ENCODE data around the gene NOXO1. TPM values are rescaled to one million over a fixed set of nuclear protein-coding genes. Genes with fewer than 3 reads are reported as not detected.

Gene NOXO1
- total RNA-seq, 2 donors from 2014 or later: 0.42 TPM; not detected in 1

DNA sequence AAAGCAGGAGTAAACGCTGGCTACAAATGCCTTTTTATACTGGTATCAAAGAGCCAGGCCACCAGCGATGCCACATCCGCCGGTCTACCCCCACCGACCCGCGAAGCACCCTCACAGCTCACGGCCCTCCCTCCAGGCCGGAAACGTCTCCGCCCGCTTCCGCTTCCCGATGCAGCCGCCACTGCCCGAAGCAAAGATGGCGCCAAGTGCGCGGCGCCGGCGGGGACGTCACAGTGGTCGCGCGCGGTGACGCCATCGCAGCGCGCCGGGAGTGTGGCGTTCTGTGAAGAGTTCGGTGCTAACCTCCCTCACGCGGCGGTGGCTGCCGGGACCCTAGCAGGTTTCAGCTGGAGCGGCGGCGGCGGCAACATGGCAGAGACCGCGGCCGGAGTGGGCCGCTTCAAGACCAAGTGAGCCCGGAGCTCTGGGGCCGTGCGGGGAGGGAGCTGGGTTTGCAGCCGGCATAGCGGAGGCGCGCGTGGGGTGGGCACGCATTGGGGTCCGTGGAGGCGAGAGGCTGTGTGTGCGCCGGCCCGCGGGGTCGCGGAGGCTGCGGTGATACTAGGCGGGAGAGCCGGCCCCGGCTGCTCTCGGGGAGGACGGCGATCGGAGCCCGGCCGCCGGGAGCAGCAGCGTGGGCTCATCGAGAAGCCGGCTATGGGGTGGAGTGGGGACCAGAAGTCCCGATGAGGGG, 9.3 kb downstream of the NOXO1 start, which contains the start of gene TBL3:
TSS of gene TBL3 (plus strand) at position 258 of the 694 bp plus-strand sequence. CDS start at position 370, 112 bp downstream.
- peak within 1 kb of the TSS; percentile 73 for H3K9ac ChIP-seq (ENCODE audit: extremely low read depth, low read length, poor library complexity, severe bottlenecking)
- 0 to 1% methylated on average over 24 to 78 of the region's 78 CpGs for WGBS, 2 experiments (ENCODE audit: insufficient coverage in 1 of 2, insufficient read length in 1 of 2)
- H3K4me1 Mint-ChIP-seq: peaks cover 8% of the 10 kb centered on the region
- H3K9me3 ChIP-seq (ENCODE audit: control insufficient read depth, low read length): no peaks in the 10 kb centered on the region
- H3K4me1 ChIP-seq (ENCODE audit: control insufficient read depth, insufficient read depth, low read length): no peaks in the 10 kb centered on the region
- peak within 1 kb of the TSS; percentile 93 for H3K27ac Mint-ChIP-seq
- peak within 1 kb of the TSS; percentile 90 for H3K4me3 ChIP-seq (ENCODE audit: low read length)
- H3K27me3 ChIP-seq (ENCODE audit: control insufficient read depth, insufficient read depth, low read length, poor library complexity, severe bottlenecking): no peaks in the 10 kb centered on the region
- H3K36me3 ChIP-seq (ENCODE audit: control insufficient read depth, insufficient read depth, low read length): peaks cover 13% of the 10 kb centered on the region
- H3K27me3 Mint-ChIP-seq (ENCODE audit: insufficient read depth): no peaks in the 10 kb centered on the region
- peak; percentile 98 for DNase-seq
- peak within 1 kb of the TSS; percentile 92 for H3K4me3 Mint-ChIP-seq
- TF ChIP-seq, protein P1, sequence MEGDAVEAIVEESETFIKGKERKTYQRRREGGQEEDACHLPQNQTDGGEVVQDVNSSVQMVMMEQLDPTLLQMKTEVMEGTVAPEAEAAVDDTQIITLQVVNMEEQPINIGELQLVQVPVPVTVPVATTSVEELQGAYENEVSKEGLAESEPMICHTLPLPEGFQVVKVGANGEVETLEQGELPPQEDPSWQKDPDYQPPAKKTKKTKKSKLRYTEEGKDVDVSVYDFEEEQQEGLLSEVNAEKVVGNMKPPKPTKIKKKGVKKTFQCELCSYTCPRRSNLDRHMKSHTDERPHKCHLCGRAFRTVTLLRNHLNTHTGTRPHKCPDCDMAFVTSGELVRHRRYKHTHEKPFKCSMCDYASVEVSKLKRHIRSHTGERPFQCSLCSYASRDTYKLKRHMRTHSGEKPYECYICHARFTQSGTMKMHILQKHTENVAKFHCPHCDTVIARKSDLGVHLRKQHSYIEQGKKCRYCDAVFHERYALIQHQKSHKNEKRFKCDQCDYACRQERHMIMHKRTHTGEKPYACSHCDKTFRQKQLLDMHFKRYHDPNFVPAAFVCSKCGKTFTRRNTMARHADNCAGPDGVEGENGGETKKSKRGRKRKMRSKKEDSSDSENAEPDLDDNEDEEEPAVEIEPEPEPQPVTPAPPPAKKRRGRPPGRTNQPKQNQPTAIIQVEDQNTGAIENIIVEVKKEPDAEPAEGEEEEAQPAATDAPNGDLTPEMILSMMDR (conservative IDR thresholded peaks at IDR 0.05): no peak
- H3K36me3 Mint-ChIP-seq (ENCODE audit: low read depth): peaks cover 13% of the 10 kb centered on the region
- peak within 1 kb of the TSS; percentile 49 for H3K27ac ChIP-seq (ENCODE audit: low read depth, low read length)
- no peaks in the 10 kb centered on the region for H3K9me3 Mint-ChIP-seq

DNA sequence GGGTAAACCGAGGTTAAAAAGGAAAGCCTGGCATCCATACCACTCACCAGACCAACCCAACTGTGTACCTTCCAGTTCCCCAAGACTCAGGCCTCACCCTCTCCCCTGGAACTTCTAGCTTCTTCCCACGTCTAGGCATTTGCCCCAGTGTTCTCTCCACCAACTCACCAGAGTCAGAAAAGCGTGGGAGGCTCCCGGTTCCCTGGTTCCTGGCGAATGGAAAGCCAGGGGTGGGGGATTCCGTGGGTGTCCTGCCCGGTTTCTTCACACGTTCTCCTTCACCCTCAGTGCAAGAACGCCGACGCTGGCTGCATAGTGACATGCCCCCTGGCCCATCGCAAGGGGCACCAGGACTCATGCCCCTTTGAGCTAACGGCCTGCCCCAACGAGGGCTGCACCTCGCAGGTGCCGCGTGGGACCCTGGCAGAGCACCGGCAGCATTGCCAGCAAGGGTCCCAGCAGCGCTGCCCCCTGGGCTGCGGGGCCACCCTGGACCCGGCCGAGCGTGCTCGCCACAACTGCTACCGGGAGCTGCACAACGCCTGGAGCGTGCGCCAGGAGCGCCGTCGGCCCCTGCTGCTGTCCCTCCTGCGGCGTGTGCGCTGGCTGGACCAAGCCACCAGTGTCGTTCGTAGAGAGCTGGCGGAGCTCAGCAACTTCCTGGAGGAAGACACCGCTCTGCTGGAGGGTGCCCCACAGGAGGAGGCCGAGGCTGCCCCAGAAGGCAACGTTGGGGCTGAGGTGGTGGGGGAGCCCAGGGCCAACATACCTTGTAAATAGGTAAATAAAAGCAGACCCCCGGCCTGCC, 12.9 kb downstream of the NOXO1 start:
- no peaks in the 10 kb centered on the region for H3K27me3 ChIP-seq (ENCODE audit: control insufficient read depth, insufficient read depth, low read length, poor library complexity, severe bottlenecking)
- Mint-ChIP-seq H3K9me3 (no peaks in the 10 kb centered on the region), H3K4me1 (peaks cover 16% of the 10 kb centered on the region), H3K36me3 (ENCODE audit: low read depth) (peaks cover 9% of the 10 kb centered on the region), H3K4me3 (no peak overlapping the region), H3K27ac (no peak overlapping the region), H3K27me3 (ENCODE audit: insufficient read depth) (no peaks in the 10 kb centered on the region)
- H3K36me3 ChIP-seq (ENCODE audit: control insufficient read depth, insufficient read depth, low read length): peaks cover 8% of the 10 kb centered on the region
- DNase-seq: no peak
- H3K27ac ChIP-seq (ENCODE audit: low read depth, low read length): no peak overlapping the region
- no peak overlapping the region for H3K4me3 ChIP-seq (ENCODE audit: low read length)
- H3K9ac ChIP-seq (ENCODE audit: extremely low read depth, low read length, poor library complexity, severe bottlenecking): no peak overlapping the region
- peaks cover 2% of the 10 kb centered on the region for H3K4me1 ChIP-seq (ENCODE audit: control insufficient read depth, insufficient read depth, low read length)
- TF ChIP-seq, protein P1 (conservative IDR thresholded peaks at IDR 0.05): no peak
- H3K9me3 ChIP-seq (ENCODE audit: control insufficient read depth, low read length): no peaks in the 10 kb centered on the region
- WGBS, 2 experiments (ENCODE audit: insufficient coverage in 1 of 2, insufficient read length in 1 of 2): 92 to 95% methylated on average over 30 to 41 of the region's 41 CpGs

DNA sequence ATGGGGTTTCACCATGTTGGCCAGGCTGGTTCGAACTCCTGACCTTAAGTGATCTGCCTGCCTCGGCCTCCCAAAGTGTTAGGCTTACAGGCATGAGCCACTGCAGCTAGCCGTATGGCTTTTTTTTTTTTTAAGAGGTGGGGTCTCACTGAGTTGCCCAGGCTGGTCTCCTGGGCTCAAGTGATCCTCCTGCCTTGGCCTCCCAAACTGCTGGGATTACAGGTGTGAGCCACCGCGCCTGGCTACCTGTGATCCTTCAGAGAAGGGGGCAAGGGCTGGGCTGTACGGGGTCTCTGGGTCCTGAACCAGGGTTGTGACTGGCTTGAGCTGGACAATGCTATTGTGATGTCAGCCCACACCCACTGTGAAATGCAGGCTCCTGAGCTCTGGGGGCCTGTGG, 14.8 kb downstream of the NOXO1 start, which contains the start of gene RNF151:
TSS of gene RNF151 (plus strand) at position 397 of the 400 bp plus-strand sequence. CDS start 26 bp downstream, outside the sequence.
- peaks cover 27% of the 10 kb centered on the region for H3K36me3 Mint-ChIP-seq (ENCODE audit: low read depth)
- Histone ChIP-seq H3K27ac (ENCODE audit: low read depth, low read length) (no peak within 1 kb of the TSS), H3K27me3 (ENCODE audit: control insufficient read depth, insufficient read depth, low read length, poor library complexity, severe bottlenecking) (no peaks in the 10 kb centered on the region), H3K9me3 (ENCODE audit: control insufficient read depth, low read length) (no peaks in the 10 kb centered on the region), H3K4me3 (ENCODE audit: low read length) (peak within 1 kb of the TSS; percentile 93), H3K36me3 (ENCODE audit: control insufficient read depth, insufficient read depth, low read length) (peaks cover 24% of the 10 kb centered on the region), H3K4me1 (ENCODE audit: control insufficient read depth, insufficient read depth, low read length) (peaks cover 2% of the 10 kb centered on the region), H3K9ac (ENCODE audit: extremely low read depth, low read length, poor library complexity, severe bottlenecking) (peak within 1 kb of the TSS; percentile 96)
- TF ChIP-seq, protein P1 (conservative IDR thresholded peaks at IDR 0.05): no peak
- H3K4me3 Mint-ChIP-seq: peak within 1 kb of the TSS; percentile 93
- DNase-seq: no peak
- peaks cover 22% of the 10 kb centered on the region for H3K4me1 Mint-ChIP-seq
- H3K27me3 Mint-ChIP-seq (ENCODE audit: insufficient read depth): no peaks in the 10 kb centered on the region
- WGBS, 2 experiments (ENCODE audit: insufficient coverage in 1 of 2, insufficient read length in 1 of 2): 98 to 100% methylated on average over 4 to 6 of the region's 6 CpGs
- peak within 1 kb of the TSS; percentile 93 for H3K27ac Mint-ChIP-seq
- no peaks in the 10 kb centered on the region for H3K9me3 Mint-ChIP-seq
